H1 (cell line): ENCODE measurements around the gene PLEKHS1. TPM values are rescaled to one million over a fixed set of nuclear protein-coding genes. Genes with fewer than 3 reads are reported as not detected.

ENCODE experiments used
- CTCF ChIA-PET: fragments of 300-600 bp; sonication (Branson Sonifier 250); formaldehyde crosslinking; loops from one replicate; lab custom pipeline; 2021; ENCODE audit not compliant: partially characterized antibody; lab: Charles Lee
- POLR2A ChIA-PET: fragments of 300-600 bp; sonication (Branson Sonifier 250); formaldehyde crosslinking; loops from one replicate; lab custom pipeline; 2021; ENCODE audit warnings: inconsistent platforms; ENCODE audit not compliant: partially characterized antibody; lab: Charles Lee
- DNase-seq, 2 experiments: peaks; one replicate each; pipeline versions ENCODE4 v3.0.0 to v3.0.0-alpha.2; 2010 to 2022; ENCODE audit warnings: low spot score in 2 of 2, low read depth in 1 of 2, mixed read lengths in 1 of 2
- FAIRE-seq: peaks from 2 replicates; lab custom pipeline; 2011; peaks lifted over from hg19 to GRCh38; lab: Jason Lieb, UNC
- H2AFZ ChIP-seq: 2 replicates; pipeline ENCODE4 v1.8.1; 2012; ENCODE audit warnings: low read length, inconsistent platforms
- H2AK5ac ChIP-seq: 2 replicates; pipeline ENCODE4 v1.6.1; 2013; ENCODE audit warnings: low read depth, low read length
- H2BK120ac ChIP-seq: replicated peaks from 2 replicates; pipeline ENCODE3; 2013; ENCODE audit warnings: low read depth, low read length, inconsistent platforms
- H2BK12ac ChIP-seq: 2 replicates; pipeline ENCODE4 v1.6.1; 2013; ENCODE audit warnings: low read depth, low read length
- H2BK15ac ChIP-seq: 2 replicates; pipeline ENCODE4 v1.6.1; 2013; ENCODE audit warnings: low read length
- H2BK20ac ChIP-seq: 2 replicates; pipeline ENCODE4 v1.6.1; 2013; ENCODE audit warnings: low read length
- H2BK5ac ChIP-seq: 2 replicates; pipeline ENCODE4 v1.6.1; 2013; ENCODE audit warnings: low read depth, low read length
- H3K14ac ChIP-seq: 2 replicates; pipeline ENCODE4 v1.6.1; 2013; ENCODE audit warnings: inconsistent platforms; ENCODE audit not compliant: insufficient read length
- H3K18ac ChIP-seq: 2 replicates; pipeline ENCODE4 v1.6.1; 2013; ENCODE audit warnings: low read length; ENCODE audit errors: extremely low read depth
- H3K23ac ChIP-seq: 2 replicates; pipeline ENCODE4 v1.6.1; 2013; ENCODE audit warnings: inconsistent platforms; ENCODE audit not compliant: insufficient read length
- H3K23me2 ChIP-seq: 2 replicates; pipeline ENCODE4 v1.6.1; 2013; ENCODE audit warnings: low read depth, low read length
- H3K27ac ChIP-seq: 2 replicates; pipeline ENCODE4 v1.6.1; 2011; ENCODE audit warnings: low read depth, low read length, inconsistent platforms
- H3K27me3 ChIP-seq, 4 experiments: replicated peaks in 1 of 4; 1 replicate in 1 of 4; 2 replicates in 3 of 4; pipeline versions ENCODE4 v1.6.1 to v1.8.1; 2011 to 2013; ENCODE audit warnings: low read length in 3 of 4, mild to moderate bottlenecking in 3 of 4, inconsistent platforms in 2 of 4, mixed read lengths in 2 of 4, moderate library complexity in 1 of 4; ENCODE audit not compliant: control insufficient read depth in 3 of 4, insufficient read depth in 3 of 4; ENCODE audit errors: extremely low read depth in 1 of 4
- H3K36me3 ChIP-seq, 4 experiments: 2 replicates each; pipeline versions ENCODE4 v1.6.1 to v1.8.1; 2011 to 2013; ENCODE audit warnings: mild to moderate bottlenecking in 4 of 4, low read length in 3 of 4, moderate library complexity in 2 of 4, control low read depth in 1 of 4, inconsistent platforms in 1 of 4; ENCODE audit not compliant: insufficient read depth in 4 of 4, control insufficient read depth in 2 of 4
- H3K4ac ChIP-seq: replicated peaks from 2 replicates; pipeline ENCODE3; 2013; ENCODE audit warnings: low read length, low read depth, mixed read lengths, inconsistent platforms; ENCODE audit not compliant: insufficient read length
- H3K4me1 ChIP-seq, 4 experiments: replicated peaks in 1 of 4; 1 replicate in 1 of 4; 2 replicates in 3 of 4; pipeline versions ENCODE4 v1.6.1 to v1.8.1; 2011 to 2013; ENCODE audit warnings: low read length in 3 of 4, inconsistent platforms in 2 of 4, mixed read lengths in 1 of 4; ENCODE audit not compliant: insufficient read depth in 4 of 4, control insufficient read depth in 3 of 4
- H3K4me2 ChIP-seq, 2 experiments: 2 replicates each; pipeline versions ENCODE4 v1.6.1 to v1.8.1; 2011 to 2013; ENCODE audit warnings: low read depth in 2 of 2, low read length in 2 of 2, control low read depth in 1 of 2, inconsistent platforms in 1 of 2, mild to moderate bottlenecking in 1 of 2; ENCODE audit not compliant: insufficient read depth in 1 of 2
- H3K4me3 ChIP-seq, 4 experiments: fragments of 200-600, 300-600 bp in 1 of 4; sonication (generic), shearing (Covaris generic), sonication (Bioruptor Twin) in 1 of 4; 2 replicates each; pipeline versions ENCODE4 v1.5.1 to v1.8.1; 2011 to 2016; ENCODE audit warnings: low read length in 4 of 4, low read depth in 3 of 4, control low read depth in 2 of 4, inconsistent platforms in 2 of 4, mild to moderate bottlenecking in 2 of 4, mixed read lengths in 1 of 4, moderate library complexity in 1 of 4; ENCODE audit not compliant: insufficient read depth in 2 of 4; ENCODE audit errors: extremely low read depth in 1 of 4
- H3K56ac ChIP-seq: replicated peaks from 2 replicates; pipeline ENCODE3; 2013; ENCODE audit warnings: low read depth, mild to moderate bottlenecking, mixed read lengths, low read length, inconsistent platforms; ENCODE audit not compliant: insufficient read length
- H3K79me1 ChIP-seq: 2 replicates; pipeline ENCODE4 v1.6.1; 2013; ENCODE audit warnings: low read depth, low read length, control low read depth
- H3K79me2 ChIP-seq, 2 experiments: 2 replicates each; pipeline versions ENCODE4 v1.6.1 to v1.8.1; 2012 to 2013; ENCODE audit warnings: low read length in 2 of 2, mild to moderate bottlenecking in 2 of 2, inconsistent platforms in 1 of 2; ENCODE audit not compliant: insufficient read depth in 2 of 2, control insufficient read depth in 1 of 2
- H3K9ac ChIP-seq, 4 experiments: replicated peaks in 1 of 4; 1 replicate in 1 of 4; 2 replicates in 3 of 4; pipeline versions ENCODE4 v1.6.1 to v1.8.1; 2011 to 2013; ENCODE audit warnings: low read depth in 3 of 4, low read length in 3 of 4, control low read depth in 2 of 4, mild to moderate bottlenecking in 2 of 4, moderate library complexity in 2 of 4, inconsistent platforms in 1 of 4; ENCODE audit errors: extremely low read depth in 1 of 4
- H3K9me3 ChIP-seq, 2 experiments: 2 replicates each; pipeline versions ENCODE4 v1.6.1 to v1.8.1; 2012 to 2013; ENCODE audit warnings: mild to moderate bottlenecking in 2 of 2, moderate library complexity in 2 of 2, control low read depth in 1 of 2, inconsistent platforms in 1 of 2, low read depth in 1 of 2, low read length in 1 of 2, mixed read lengths in 1 of 2; ENCODE audit not compliant: insufficient read depth in 2 of 2
- H4K20me1 ChIP-seq, 2 experiments: replicated peaks in 1 of 2; 2 replicates each; pipeline versions ENCODE3 to v1.8.1; 2011 to 2013; ENCODE audit warnings: inconsistent platforms in 2 of 2, low read length in 2 of 2, mild to moderate bottlenecking in 1 of 2; ENCODE audit not compliant: insufficient read depth in 2 of 2, control insufficient read depth in 1 of 2
- H4K5ac ChIP-seq: 2 replicates; pipeline ENCODE4 v1.6.1; 2013; ENCODE audit warnings: low read length, low read depth, mixed read lengths, inconsistent platforms; ENCODE audit not compliant: insufficient read length
- H4K8ac ChIP-seq: 2 replicates; pipeline ENCODE4 v1.8.0; 2013; ENCODE audit warnings: mild to moderate bottlenecking, moderate library complexity, low read length, inconsistent platforms; ENCODE audit not compliant: insufficient read depth; ENCODE audit errors: extremely low read depth
- H4K91ac ChIP-seq: replicated peaks from 2 replicates; pipeline ENCODE3; 2013; ENCODE audit warnings: low read length, mixed read lengths, inconsistent platforms; ENCODE audit not compliant: insufficient read length
- POLR2AphosphoS5 ChIP-seq: IDR thresholded peaks from 2 replicates; pipeline ENCODE4 v1.6.1; 2011; ENCODE audit warnings: low read depth, low read length
- SIX5 ChIP-seq: IDR thresholded peaks from 2 replicates; pipeline ENCODE4 v1.6.1; 2011; ENCODE audit warnings: mild to moderate bottlenecking, low read depth, low read length
- WGBS, 2 experiments: shearing (Covaris generic) in 1 of 2; methylation state at CpG; one replicate each; pipeline versions ENCODE4 v1.1.6 to v1.1.7; 2013 to 2015; ENCODE audit warnings: low lambda C conversion rate in 2 of 2, mixed read lengths in 2 of 2, inconsistent platforms in 1 of 2, low coverage in 1 of 2, missing lambda C conversion rate in 1 of 2; ENCODE audit not compliant: insufficient replicate concordance in 2 of 2, insufficient coverage in 1 of 2, insufficient read length in 1 of 2; ENCODE audit errors: extremely low coverage in 1 of 2, missing lambda C conversion rate in 1 of 2; 5-methylcytosine and 5-hydroxymethylcytosine counted together
- polyA plus RNA-seq, 7 experiments: library from polyadenylated mRNA; depleted of rRNA in 3 of 7; stranded (reverse) in 5 of 7; unstranded in 2 of 7; fragments of >200 nt in 5 of 7; fragments of 200-250 nt in 2 of 7; gene quantifications; 1 replicate in 5 of 7; 2 replicates in 1 of 7; 4 replicates in 1 of 7; pipeline versions ENCODE4 v1.2.1 to v1.2.3, GENCODE V29; 2011 to 2013; ENCODE audit warnings: missing spikeins in 2 of 7, mixed read lengths in 2 of 7
- total RNA-seq: library from RNA; stranded (reverse); fragmentation: NEBNext Ultra II Directional; extraction: Animal tissue kit (Norgen Biotek cat#: 25700); gene quantifications from 2 replicates; pipeline ENCODE4 v1.2.1, GENCODE V29; 2021

PLEKHS1 gene
- total and polyA plus RNA-seq, 2 of the 8 experiments (the other 6 are each of a cell fraction or from before 2014, with no cell fraction given), result not detected

GRCh38 chr10:113764582-113764981, 13.1 kb downstream of the PLEKHS1 start:
- H3K4me1 ChIP-seq, result no peaks in the 10 kb centered on the region
- TF ChIP-seq POLR2AphosphoS5 (no peak), SIX5 (no peak)
- no peaks in the 10 kb centered on the region for H4K20me1 ChIP-seq
- DNase-seq (no peak), FAIRE-seq (no peak)
- H2AFZ ChIP-seq, result no peak overlapping the region
- no peak overlapping the region for H2BK5ac ChIP-seq
- no peak overlapping the region for H3K27ac ChIP-seq
- no peaks in the 10 kb centered on the region for H3K23me2 ChIP-seq
- H3K79me2 ChIP-seq, result no peaks in the 10 kb centered on the region
- H4K8ac ChIP-seq, result no peak overlapping the region
- no peak overlapping the region for H2BK12ac ChIP-seq
- no peak overlapping the region for H2AK5ac ChIP-seq
- H3K9me3 ChIP-seq, result peaks cover 0 to 6% of the 10 kb centered on the region in 2 experiments; a peak in 1 of 4 replicates
- H3K4me3 ChIP-seq, result no peak overlapping the region
- no peaks in the 10 kb centered on the region for H3K27me3 ChIP-seq
- no peak overlapping the region for H2BK120ac ChIP-seq
- no peak overlapping the region for H3K4ac ChIP-seq
- no peak overlapping the region for H3K14ac ChIP-seq
- no peaks in the 10 kb centered on the region for H3K79me1 ChIP-seq
- H4K5ac ChIP-seq, result no peak overlapping the region
- WGBS, 2 experiments, result 80% methylated on average over 1 of the region's 1 CpG; no CpG with 5 or more reads in 1 of the 2 experiments
- no peaks in the 10 kb centered on the region for H3K36me3 ChIP-seq
- H3K18ac ChIP-seq, result no peak overlapping the region
- no peak overlapping the region for H3K9ac ChIP-seq
- H4K91ac ChIP-seq, result no peak overlapping the region
- no peak overlapping the region for H2BK20ac ChIP-seq
- CTCF ChIA-PET, result no interaction called here
- POLR2A ChIA-PET, result no interaction called here
- no peak overlapping the region for H3K4me2 ChIP-seq
- H3K23ac ChIP-seq, result no peak overlapping the region
- H3K56ac ChIP-seq, result no peak overlapping the region
- no peak overlapping the region for H2BK15ac ChIP-seq
